K562 treated with DMSO at 1 percent for 48 hours (cell line): ENCODE data around the gene NDUFS1. TPM values are rescaled to one million over a fixed set of nuclear protein-coding genes. Genes with fewer than 3 reads are reported as not detected.

Experiments used
- total RNA-seq: library from RNA; unstranded; fragments of 300-600 nt; gene quantifications from 2 replicates; pipeline ENCODE4 v1.2.3, GENCODE V29; 2022; ENCODE audit warnings: low replicate concordance; ENCODE audit errors: extremely low read depth

The NDUFS1 gene
- not detected in 2 replicates for total RNA-seq

DNA sequence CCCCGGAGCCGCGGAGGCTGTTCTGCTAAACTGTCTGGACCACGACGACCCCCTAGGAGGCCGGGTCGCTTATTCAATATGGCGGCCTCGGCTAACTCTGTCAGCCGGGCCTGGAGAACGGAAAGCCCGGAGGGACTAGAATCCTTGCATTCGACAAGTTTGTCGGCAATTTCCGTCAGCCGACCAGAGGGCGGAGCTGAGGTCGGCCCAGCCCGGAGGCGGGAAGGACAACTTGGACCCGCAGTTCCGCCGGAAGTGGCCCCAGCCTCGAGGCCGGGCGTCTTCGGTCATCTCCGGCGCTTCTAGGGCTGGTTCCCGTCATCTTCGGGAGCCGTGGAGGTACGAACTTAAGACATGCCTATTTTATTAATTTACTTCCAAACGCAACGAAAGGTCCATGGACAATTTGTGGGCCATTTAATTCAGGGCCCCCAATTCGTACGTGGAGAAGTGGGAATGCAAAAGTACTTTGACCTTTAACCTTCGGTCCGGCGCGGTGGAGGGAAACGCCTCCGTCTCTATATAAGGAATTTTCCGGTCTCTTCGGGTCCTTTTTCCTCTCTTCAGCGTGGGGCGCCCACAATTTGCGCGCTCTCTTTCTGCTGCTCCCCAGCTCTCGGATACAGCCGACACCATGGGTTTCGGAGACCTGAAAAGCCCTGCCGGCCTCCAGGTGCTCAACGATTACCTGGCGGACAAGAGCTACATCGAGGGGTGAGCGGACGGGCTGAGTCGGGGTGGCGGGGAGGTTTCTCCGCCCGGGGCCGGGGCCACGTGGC lies at the start of gene NDUFS1, which contains the start of gene EEF1B2:
Gene NDUFS1 (minus strand): TSS at position 99 of the 779 bp plus-strand sequence. CDS start 5,766 bp downstream, outside the sequence.
Gene EEF1B2 (plus strand): TSS at position 550 of the 779 bp plus-strand sequence. CDS start 85 bp downstream, at position 635.

DNA sequence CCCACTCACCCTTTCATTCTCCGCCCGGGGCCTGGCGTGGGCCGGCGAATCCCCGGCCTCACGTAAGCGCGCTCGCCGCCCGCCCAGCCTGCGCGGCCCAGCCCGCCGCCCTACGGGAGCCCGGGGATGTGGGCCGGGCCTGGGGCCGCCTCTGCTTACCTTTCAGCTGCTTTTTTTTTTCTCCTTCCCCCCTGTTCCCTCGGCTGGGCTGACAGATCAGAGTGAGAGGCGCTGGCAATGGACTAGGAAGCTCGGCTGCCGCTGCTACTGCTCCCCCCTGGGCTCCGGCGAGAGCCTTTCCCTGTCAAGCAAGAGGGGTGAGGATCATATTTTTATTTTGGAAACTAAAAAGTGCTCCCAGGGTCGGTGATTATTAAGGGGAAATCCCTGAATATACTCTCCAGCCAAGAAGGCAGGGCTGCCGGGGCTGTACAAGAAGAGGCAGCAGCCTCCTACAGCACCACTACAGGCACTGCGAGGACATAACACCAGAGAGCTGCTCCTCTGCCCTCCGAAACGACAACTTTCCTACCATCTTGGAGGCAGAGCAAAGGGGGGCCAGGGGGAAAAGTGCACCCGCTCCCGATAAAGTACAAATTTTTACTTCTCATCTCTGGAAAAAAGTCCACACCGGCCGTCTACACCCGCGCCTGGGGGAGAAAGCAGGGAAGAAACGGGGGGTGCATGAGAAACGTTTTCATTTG lies 73.3 kb downstream of the NDUFS1 start, which contains the start of gene INO80D:
Gene INO80D (minus strand): TSS at position 433 of the 704 bp plus-strand sequence. CDS start 23,158 bp downstream, outside the sequence.

Other genes starting within 250 kb of the NDUFS1 start
- gene INO80D, start 73.3 kb downstream of the NDUFS1 start, total RNA-seq, result not detected in 2 replicates
- gene EEF1B2, start 451 bp upstream of the NDUFS1 start, total RNA-seq, result not detected in 2 replicates
- not detected in 2 replicates for gene ZDBF2, start 115.2 kb upstream of the NDUFS1 start, total RNA-seq